ENCODE results near the gene RYR2. TPM values are rescaled to one million over a fixed set of nuclear protein-coding genes. Genes with fewer than 3 reads are reported as not detected.
A peak's percentile ranks its signal among the peaks of the same experiment; 100 is the strongest.

RYR2 gene
- total RNA-seq, 4 donors from 2014 or later = 0.53 to 1.2 (median 0.57) TPM

GRCh38 chr1:237861944-237862343, 820.0 kb downstream of the RYR2 start:
- Histone ChIP-seq H3K27ac (no peak overlapping the region), H3K27me3 (no peaks in the 10 kb centered on the region), H3K36me3 (no peaks in the 10 kb centered on the region), H3K4me3 (no peak overlapping the region), H3K4me1 (no peaks in the 10 kb centered on the region), H3K9me3 (no peaks in the 10 kb centered on the region)
- WGBS = 70% methylated on average over 8 of the region's 8 CpGs
- TF ChIP-seq, protein P1, sequence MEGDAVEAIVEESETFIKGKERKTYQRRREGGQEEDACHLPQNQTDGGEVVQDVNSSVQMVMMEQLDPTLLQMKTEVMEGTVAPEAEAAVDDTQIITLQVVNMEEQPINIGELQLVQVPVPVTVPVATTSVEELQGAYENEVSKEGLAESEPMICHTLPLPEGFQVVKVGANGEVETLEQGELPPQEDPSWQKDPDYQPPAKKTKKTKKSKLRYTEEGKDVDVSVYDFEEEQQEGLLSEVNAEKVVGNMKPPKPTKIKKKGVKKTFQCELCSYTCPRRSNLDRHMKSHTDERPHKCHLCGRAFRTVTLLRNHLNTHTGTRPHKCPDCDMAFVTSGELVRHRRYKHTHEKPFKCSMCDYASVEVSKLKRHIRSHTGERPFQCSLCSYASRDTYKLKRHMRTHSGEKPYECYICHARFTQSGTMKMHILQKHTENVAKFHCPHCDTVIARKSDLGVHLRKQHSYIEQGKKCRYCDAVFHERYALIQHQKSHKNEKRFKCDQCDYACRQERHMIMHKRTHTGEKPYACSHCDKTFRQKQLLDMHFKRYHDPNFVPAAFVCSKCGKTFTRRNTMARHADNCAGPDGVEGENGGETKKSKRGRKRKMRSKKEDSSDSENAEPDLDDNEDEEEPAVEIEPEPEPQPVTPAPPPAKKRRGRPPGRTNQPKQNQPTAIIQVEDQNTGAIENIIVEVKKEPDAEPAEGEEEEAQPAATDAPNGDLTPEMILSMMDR (IDR thresholded peaks at IDR 0.05) = no peak
- no peak for TF ChIP-seq EP300 (IDR thresholded peaks at IDR 0.05)
- TF ChIP-seq POLR2A (IDR thresholded peaks at IDR 0.05) = no peak
- TF ChIP-seq POLR2AphosphoS5 (IDR thresholded peaks at IDR 0.05) = no peak
- no peak for DNase-seq (ENCODE audit: low spot score in 2 of 2)

GRCh38 chr1:237863234-237863633, 821.2 kb downstream of the RYR2 start:
- no peaks in the 10 kb centered on the region for H3K9me3 ChIP-seq

DNA sequence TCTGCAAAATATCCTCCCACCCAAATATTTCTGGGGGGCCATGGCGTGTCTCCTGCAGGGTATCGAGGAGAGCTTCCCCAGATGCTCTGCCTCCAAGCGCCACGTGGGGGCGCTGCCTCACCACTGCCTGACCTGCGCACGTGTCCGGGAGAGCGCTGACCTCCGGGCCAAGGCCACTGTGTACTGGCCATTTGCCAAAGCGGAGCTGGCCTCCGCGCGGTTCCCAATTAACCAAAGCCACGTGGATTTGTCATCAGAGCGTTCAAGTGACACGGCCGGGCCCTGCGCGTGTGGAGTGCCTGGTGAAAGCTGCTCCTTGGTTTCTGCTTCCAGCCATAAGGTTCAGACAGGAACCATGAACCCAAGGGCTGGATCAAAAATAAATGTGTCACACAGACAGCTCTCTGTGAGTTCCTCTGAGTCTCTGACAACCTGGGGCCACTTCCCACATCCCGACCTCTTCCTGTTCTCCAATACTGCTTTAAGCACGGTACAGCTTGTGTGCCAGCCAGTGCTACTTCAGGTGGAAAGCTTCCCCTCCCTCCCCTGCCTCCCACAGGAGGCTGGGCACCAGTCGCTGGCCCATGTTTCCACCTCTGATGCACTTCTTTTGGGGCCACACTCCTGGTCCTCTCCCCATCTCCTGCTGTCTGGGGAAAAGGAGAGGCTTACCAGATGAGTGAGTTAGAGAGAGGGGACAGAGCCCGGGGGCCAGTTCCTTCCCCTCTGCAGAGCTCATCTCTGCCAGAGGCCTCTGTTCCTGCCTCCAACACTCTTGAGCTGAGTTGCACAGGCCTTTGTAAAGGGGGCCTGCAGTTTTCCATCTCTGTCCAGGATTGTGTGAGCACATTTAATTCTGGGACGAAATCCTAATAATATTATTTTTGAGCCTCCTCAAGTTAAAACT, 822.6 kb downstream of the RYR2 start:
- peak in 1 of 2 donors; percentile 68 for DNase-seq (ENCODE audit: low spot score in 2 of 2)
- Histone ChIP-seq H3K36me3 (no peaks in the 10 kb centered on the region), H3K4me1 (no peaks in the 10 kb centered on the region), H3K9me3 (no peaks in the 10 kb centered on the region), H3K27ac (no peak overlapping the region), H3K4me3 (peak overlapping the region; percentile 12), H3K27me3 (no peaks in the 10 kb centered on the region)
- TF ChIP-seq, protein P1 (IDR thresholded peaks at IDR 0.05) = peak; percentile 31 to 74
- no peak for TF ChIP-seq POLR2AphosphoS5 (IDR thresholded peaks at IDR 0.05)
- no peak for TF ChIP-seq EP300 (IDR thresholded peaks at IDR 0.05)
- 23% methylated on average over 22 of the region's 25 CpGs for WGBS

More at GRCh38 chr1:237863234-237863633, 821.2 kb downstream of the RYR2 start:
- no peak overlapping the region for H3K27ac ChIP-seq
- H3K4me3 ChIP-seq = no peak overlapping the region
- no peaks in the 10 kb centered on the region for H3K36me3 ChIP-seq
- H3K4me1 ChIP-seq = no peaks in the 10 kb centered on the region
- H3K27me3 ChIP-seq = no peaks in the 10 kb centered on the region
- no peak for DNase-seq (ENCODE audit: low spot score in 2 of 2)
- TF ChIP-seq POLR2A (IDR thresholded peaks at IDR 0.05) = no peak
- WGBS = 81% methylated on average over 2 of the region's 2 CpGs

- no peaks in the 10 kb centered on the region for H3K27me3 ChIP-seq
- no peak overlapping the region for H3K27ac ChIP-seq
- DNase-seq (ENCODE audit: low spot score in 2 of 2) = no peak
- 71% methylated on average over 1 of the region's 1 CpG for WGBS
- no peaks in the 10 kb centered on the region for H3K36me3 ChIP-seq
- H3K9me3 ChIP-seq = no peaks in the 10 kb centered on the region
- no peaks in the 10 kb centered on the region for H3K4me1 ChIP-seq
- TF ChIP-seq, protein P1 (IDR thresholded peaks at IDR 0.05) = no peak
- no peak for TF ChIP-seq EP300 (IDR thresholded peaks at IDR 0.05)
- TF ChIP-seq POLR2A (IDR thresholded peaks at IDR 0.05) = no peak
- TF ChIP-seq POLR2AphosphoS5 (IDR thresholded peaks at IDR 0.05) = no peak
- H3K4me3 ChIP-seq = no peak overlapping the region
These were observed 825.5 kb downstream of the RYR2 start for GRCh38 chr1:237867380-237867888.

- Histone ChIP-seq H3K9me3 (no peaks in the 10 kb centered on the region), H3K4me1 (no peaks in the 10 kb centered on the region), H3K27me3 (no peaks in the 10 kb centered on the region), H3K4me3 (no peak overlapping the region), H3K36me3 (no peaks in the 10 kb centered on the region), H3K27ac (no peak overlapping the region)
- TF ChIP-seq POLR2AphosphoS5 (IDR thresholded peaks at IDR 0.05) (no peak), EP300 (IDR thresholded peaks at IDR 0.05) (no peak), POLR2A (IDR thresholded peaks at IDR 0.05) (no peak)
- TF ChIP-seq, protein P1 (IDR thresholded peaks at IDR 0.05) = no peak
- WGBS = 73% methylated on average over 4 of the region's 4 CpGs
- DNase-seq (ENCODE audit: low spot score in 2 of 2) = no peak
These were observed 827.0 kb downstream of the RYR2 start for GRCh38 chr1:237868817-237869600.

All from suprapubic skin (tissue), 4 donors.